SK-N-SH (cell line): Measurements from ENCODE around the gene TRPV5. TPM values are rescaled to one million over a fixed set of nuclear protein-coding genes. Genes with fewer than 3 reads are reported as not detected.

Experiments
- CTCF ChIA-PET: fragments of 300-600, 350-600 bp; formaldehyde crosslinking; extraction: SDS; loops from one replicate; lab custom pipeline; 2021; lab: Yijun Ruan, JAX
- POLR2A ChIA-PET: fragments of 350-600 bp; sonication (Branson Sonifier 250); formaldehyde crosslinking; extraction: SDS; loops from one replicate; lab custom pipeline; 2020; ENCODE audit warnings: antibody characterized with exemption, inconsistent platforms; lab: Yijun Ruan, JAX
- DNase-seq: peaks from one replicate; pipeline ENCODE4 v3.0.0; 2012
- H2AFZ ChIP-seq: fragments of 200-600 bp; sonication (generic); 2 replicates; pipeline ENCODE4 v1.8.1; 2016; ENCODE audit warnings: antibody characterized with exemption, mild to moderate bottlenecking, low read depth
- H3F3A ChIP-seq: fragments of 200-600 bp; sonication (generic); replicated peaks from 2 replicates; pipeline ENCODE3; 2016; ENCODE audit warnings: antibody characterized with exemption, mild to moderate bottlenecking; ENCODE audit not compliant: insufficient read depth
- H3K27ac ChIP-seq, 2 experiments: fragments of 200-500 bp in 1 of 2; fragments of 200-600 bp in 1 of 2; sonication (Bioruptor generic) in 1 of 2; sonication (generic), shearing (Covaris generic) in 1 of 2; 2 replicates each; pipeline versions ENCODE4 v1.5.1 to v1.6.1; 2014 to 2016; ENCODE audit warnings: low read depth in 2 of 2, inconsistent platforms in 1 of 2, low read length in 1 of 2, mild to moderate bottlenecking in 1 of 2, mixed read lengths in 1 of 2
- H3K27me3 ChIP-seq: fragments of 200-600 bp; sonication (generic), shearing (Covaris generic); 2 replicates; pipeline ENCODE4 v1.6.1; 2016; ENCODE audit warnings: mixed run types; ENCODE audit not compliant: insufficient read depth
- H3K36me3 ChIP-seq, 2 experiments: fragments of 200-500 bp in 1 of 2; fragments of 200-600 bp in 1 of 2; sonication (Bioruptor generic) in 1 of 2; sonication (generic) in 1 of 2; replicated peaks in 1 of 2; 2 replicates each; pipeline versions ENCODE3 to v1.5.1; 2014 to 2016; ENCODE audit warnings: low read length in 1 of 2, mild to moderate bottlenecking in 1 of 2; ENCODE audit not compliant: insufficient read depth in 2 of 2, control insufficient read depth in 1 of 2
- H3K4me1 ChIP-seq, 2 experiments: fragments of 200-500 bp in 1 of 2; fragments of 200-600 bp in 1 of 2; sonication (Bioruptor generic) in 1 of 2; sonication (generic), shearing (Covaris generic) in 1 of 2; 2 replicates each; pipeline versions ENCODE4 v1.5.1 to v1.6.1; 2014 to 2016; ENCODE audit warnings: low read depth in 1 of 2, low read length in 1 of 2, mixed run types in 1 of 2; ENCODE audit not compliant: insufficient read depth in 2 of 2, control insufficient read depth in 1 of 2
- H3K4me2 ChIP-seq: fragments of 200-600 bp; sonication (generic), shearing (Covaris generic); 2 replicates; pipeline ENCODE4 v1.6.1; 2017; ENCODE audit warnings: mixed run types
- H3K4me3 ChIP-seq, 2 experiments: fragments of 200-500 bp in 1 of 2; fragments of 200-600 bp in 1 of 2; sonication (Bioruptor generic) in 1 of 2; sonication (generic), shearing (Covaris generic) in 1 of 2; 2 replicates each; pipeline versions ENCODE4 v1.5.1 to v1.8.1; 2014 to 2016; ENCODE audit warnings: low read depth in 2 of 2, inconsistent platforms in 1 of 2, low read length in 1 of 2, mild to moderate bottlenecking in 1 of 2, mixed read lengths in 1 of 2, moderate library complexity in 1 of 2
- H3K79me2 ChIP-seq: fragments of 200-600 bp; sonication (generic); 2 replicates; pipeline ENCODE4 v1.8.1; 2017; ENCODE audit warnings: mild to moderate bottlenecking; ENCODE audit not compliant: insufficient read depth
- H3K9ac ChIP-seq: fragments of 200-600 bp; sonication (generic); 2 replicates; pipeline ENCODE4 v1.6.1; 2017; ENCODE audit warnings: mixed run types
- H3K9me2 ChIP-seq: fragments of 200-600 bp; sonication (generic); 2 replicates; pipeline ENCODE4 v1.6.1; 2017; ENCODE audit warnings: mixed run types
- H3K9me3 ChIP-seq: fragments of 200-600 bp; sonication (generic); 2 replicates; pipeline ENCODE4 v1.6.1; 2017; ENCODE audit warnings: mixed run types, mild to moderate bottlenecking, moderate library complexity
- H4K20me1 ChIP-seq: fragments of 200-600 bp; sonication (generic); 2 replicates; pipeline ENCODE4 v1.6.1; 2017; ENCODE audit warnings: mild to moderate bottlenecking, mixed run types; ENCODE audit not compliant: insufficient read depth
- CTCF ChIP-seq: fragments of 200-600 bp; sonication (generic); IDR thresholded peaks from 2 replicates; pipeline ENCODE4 v1.6.1; 2017; ENCODE audit warnings: antibody characterized with exemption, mild to moderate bottlenecking, moderate library complexity
- GATA2 ChIP-seq: sonication (generic); formaldehyde crosslinking; IDR thresholded peaks from 2 replicates; pipeline ENCODE4 v1.5.0; 2020; ENCODE audit warnings: mild to moderate bottlenecking, missing genetic modification reagents
- JUND ChIP-seq: IDR thresholded peaks from 2 replicates; pipeline ENCODE4 v1.4.0; 2012
- MXI1 ChIP-seq: IDR thresholded peaks from 2 replicates; pipeline ENCODE4 v1.6.1; 2012; ENCODE audit warnings: mild to moderate bottlenecking, low read depth, low read length, improper control_type of control experiment
- NFIC ChIP-seq: IDR thresholded peaks from 2 replicates; pipeline ENCODE4 v1.4.0; 2012; ENCODE audit warnings: borderline replicate concordance
- RCOR1 ChIP-seq: fragments of 150-350 bp; IDR thresholded peaks from 2 replicates; pipeline ENCODE4 v1.6.1; 2017; ENCODE audit warnings: antibody characterized with exemption, low read length
- RXRA ChIP-seq: IDR thresholded peaks from 2 replicates; pipeline ENCODE4 v1.4.0; 2012; ENCODE audit warnings: low read depth, mild to moderate bottlenecking, borderline replicate concordance
- SMC3 ChIP-seq: IDR thresholded peaks from 2 replicates; pipeline ENCODE4 v1.6.1; 2012; ENCODE audit warnings: low read depth, low read length, improper control_type of control experiment
- USF2 ChIP-seq: fragments of 150-350 bp; IDR thresholded peaks from 2 replicates; pipeline ENCODE4 v1.6.1; 2017; ENCODE audit warnings: antibody characterized with exemption, low read length, low read depth, borderline replicate concordance
- WGBS: methylation state at CpG from one replicate; pipeline ENCODE4 v1.1.6; 2017; ENCODE audit warnings: low lambda C conversion rate; 5-methylcytosine and 5-hydroxymethylcytosine counted together
- polyA plus RNA-seq, 3 experiments: library from polyadenylated mRNA; depleted of rRNA; stranded (reverse); fragments of >200 nt; gene quantifications; 2 replicates each; pipeline ENCODE4 v1.2.3, GENCODE V29; 2012
- TF ChIP-seq, protein P1 (sequence below): IDR thresholded peaks from 2 replicates; pipeline ENCODE4 v1.4.0; 2012; ENCODE audit warnings: low read depth

TRPV5 gene
- polyA plus RNA-seq, 1 of the 3 experiments (the other 2 are of a cell fraction) = not detected

GRCh38 chr7:142927085-142927745 is 6.3 kb downstream of the TRPV5 start:
- no peaks in the 10 kb centered on the region for H3F3A ChIP-seq
- no peak overlapping the region for H3K4me2 ChIP-seq
- peaks cover 13% of the 10 kb centered on the region; the same call in 1 of the 2 replicates for H3K27me3 ChIP-seq
- H2AFZ ChIP-seq = no peak overlapping the region
- H3K4me3 ChIP-seq = no peak overlapping the region
- H3K9me2 ChIP-seq = no peaks in the 10 kb centered on the region
- no peaks in the 10 kb centered on the region for H4K20me1 ChIP-seq
- ChIA-PET POLR2A (no interaction called here), CTCF (interaction anchor here (0.8 to 2.8 kb wide), 4 partner anchors 7 to 17 kb away, joined by 3 to 6 read pairs (median 3); no protein-coding TSS in a partner anchor)
- no peaks in the 10 kb centered on the region for H3K9me3 ChIP-seq
- H3K36me3 ChIP-seq = no peaks in the 10 kb centered on the region
- no peaks in the 10 kb centered on the region for H3K79me2 ChIP-seq
- H3K27ac ChIP-seq = no peak overlapping the region
- no peak overlapping the region for H3K9ac ChIP-seq
- DNase-seq = no peak
- no peaks in the 10 kb centered on the region for H3K4me1 ChIP-seq
- 8% methylated on average over 7 of the region's 7 CpGs for WGBS
- TF ChIP-seq JUND = no peak
- no peak for TF ChIP-seq RCOR1
- TF ChIP-seq USF2 = no peak
- no peak for TF ChIP-seq GATA2
- no peak for TF ChIP-seq MXI1

DNA sequence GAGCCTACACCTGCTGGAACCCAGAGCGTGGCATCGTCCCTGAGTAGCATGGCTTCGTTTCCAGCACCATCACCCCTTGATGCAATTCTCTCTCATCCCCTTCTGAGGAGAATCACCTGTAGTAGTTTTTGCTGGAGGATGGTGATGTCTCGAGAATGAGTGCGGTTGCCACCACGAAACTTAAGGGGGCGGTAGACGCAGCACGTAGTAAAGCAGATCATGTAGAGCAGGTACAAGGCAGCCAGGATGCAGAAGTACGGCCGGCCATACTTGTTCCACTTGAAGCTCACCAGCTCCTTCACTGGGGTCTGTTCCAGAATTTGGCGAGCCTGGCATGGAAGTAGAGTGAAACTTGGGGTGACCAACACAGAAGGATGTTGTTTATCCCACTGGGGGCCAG is 8.1 kb downstream of the TRPV5 start:
- no peak overlapping the region for H3K4me2 ChIP-seq
- ChIA-PET CTCF (interaction anchor here (1.0 to 2.8 kb wide), 3 partner anchors 15 to 289 kb away, joined by 3 to 6 read pairs (median 3); no protein-coding TSS in a partner anchor), POLR2A (no interaction called here)
- no peaks in the 10 kb centered on the region for H3K9me3 ChIP-seq
- WGBS = 31% methylated on average over 11 of the region's 12 CpGs
- no peak overlapping the region for H3K27ac ChIP-seq
- H3K4me1 ChIP-seq = no peaks in the 10 kb centered on the region
- H3K4me3 ChIP-seq = no peak overlapping the region
- H3K79me2 ChIP-seq = no peaks in the 10 kb centered on the region
- TF ChIP-seq CTCF (0 out of 2 replicates have a peak, but pooled peaks have one; percentile 3), NFIC (no peak), JUND (no peak)
- no peaks in the 10 kb centered on the region; the same call in 1 of the 2 replicates for H3K27me3 ChIP-seq
- H3K9ac ChIP-seq = no peak overlapping the region
- no peaks in the 10 kb centered on the region for H3K9me2 ChIP-seq
- no peak overlapping the region for H2AFZ ChIP-seq
- H3F3A ChIP-seq = no peaks in the 10 kb centered on the region
- DNase-seq = no peak
- no peaks in the 10 kb centered on the region for H4K20me1 ChIP-seq
- H3K36me3 ChIP-seq = no peaks in the 10 kb centered on the region

DNA sequence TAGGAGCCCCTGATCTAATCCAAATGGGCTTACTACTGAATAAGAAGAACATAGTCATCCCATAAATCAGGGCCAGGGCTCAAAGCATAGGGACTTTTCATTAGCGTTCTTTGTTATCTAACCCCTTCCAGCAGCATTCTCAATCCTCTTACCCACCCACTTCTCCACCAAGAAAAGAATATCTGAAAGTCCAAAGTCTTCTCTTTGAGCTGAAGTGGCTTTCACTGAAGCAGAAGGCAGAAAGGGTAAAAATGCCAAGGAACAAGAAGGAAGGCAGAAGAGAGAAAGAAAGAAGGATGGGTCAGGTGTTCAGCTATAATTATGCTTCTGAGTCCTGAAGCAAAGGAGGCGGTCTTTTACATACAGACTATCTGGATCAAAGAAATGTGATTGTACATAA is 10.2 kb downstream of the TRPV5 start:
- Histone ChIP-seq H3K36me3 (no peaks in the 10 kb centered on the region), H3K79me2 (no peaks in the 10 kb centered on the region), H3K9me2 (no peaks in the 10 kb centered on the region), H3K4me3 (no peak overlapping the region), H3K27me3 (no peaks in the 10 kb centered on the region; the same call in 1 of the 2 replicates), H3F3A (no peaks in the 10 kb centered on the region), H3K4me2 (no peak overlapping the region), H3K27ac (no peak overlapping the region), H3K4me1 (no peaks in the 10 kb centered on the region), H4K20me1 (no peaks in the 10 kb centered on the region), H2AFZ (no peak overlapping the region), H3K9me3 (no peaks in the 10 kb centered on the region), H3K9ac (no peak overlapping the region)
- no peak for TF ChIP-seq SMC3
- TF ChIP-seq, protein P1, sequence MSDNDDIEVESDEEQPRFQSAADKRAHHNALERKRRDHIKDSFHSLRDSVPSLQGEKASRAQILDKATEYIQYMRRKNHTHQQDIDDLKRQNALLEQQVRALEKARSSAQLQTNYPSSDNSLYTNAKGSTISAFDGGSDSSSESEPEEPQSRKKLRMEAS = no peak
- TF ChIP-seq RXRA = no peak
- ChIA-PET CTCF (interaction anchor here (0.9 to 1.7 kb wide), 4 partner anchors 13 to 291 kb away, joined by 3 to 4 read pairs (median 3); no protein-coding TSS in a partner anchor), POLR2A (no interaction called here)
- 35% methylated on average over 2 of the region's 2 CpGs for WGBS
- DNase-seq = no peak
